B cell (primary cell): Measurements from ENCODE around the gene KRTAP4-9. TPM values are rescaled to one million over a fixed set of nuclear protein-coding genes. Genes with fewer than 3 reads are reported as not detected.
"Not testable (repeated sequence)": the region's sequence is repeated elsewhere in the genome, so short reads cannot be mapped to it uniquely, and the experiment has no call there.

ENCODE experiments used
- ATAC-seq: fragments of 200-7000 bp; cut with Tn5 transposase; one replicate; pipeline ENCODE4 v1.10.0; 2021; ENCODE audit warnings: low read depth, mild to moderate bottlenecking, moderate number of reproducible peaks, moderate library complexity
- CTCF ChIA-PET: fragments of 350-600 bp; sonication (Branson Sonifier 250); formaldehyde crosslinking; loops from one replicate; lab custom pipeline; 2021; ENCODE audit warnings: antibody characterized with exemption, inconsistent platforms; lab: Charles Lee
- POLR2A ChIA-PET: fragments of 350-600 bp; sonication (Branson Sonifier 250); formaldehyde crosslinking; loops from one replicate; lab custom pipeline; 2021; ENCODE audit warnings: antibody characterized with exemption; lab: Charles Lee
- DNase-seq: peaks from one replicate; pipeline ENCODE4 v3.0.0; 2013
- H2AFZ ChIP-seq: 2 replicates; pipeline ENCODE4 v1.6.1; 2012; ENCODE audit warnings: mild to moderate bottlenecking, low read depth, low read length; ENCODE audit not compliant: insufficient read depth, poor library complexity, severe bottlenecking
- H3K27ac ChIP-seq, 2 donors: 1 replicate in 1 of 2; 2 replicates in 1 of 2; pipeline ENCODE4 v1.5.1; 2012 to 2013; ENCODE audit warnings: low read length in 2 of 2, mild to moderate bottlenecking in 2 of 2, moderate library complexity in 1 of 2
- H3K27me3 ChIP-seq, 4 experiments: fragments of 200-600 bp in 1 of 4; sonication (generic) in 1 of 4; replicated peaks in 1 of 4; 1 replicate in 2 of 4; 2 replicates in 2 of 4; pipeline versions ENCODE4 v1.6.1 to v1.7.0; 2013 to 2016; ENCODE audit warnings: low read length in 3 of 4, mild to moderate bottlenecking in 2 of 4, mixed read lengths in 1 of 4, moderate library complexity in 1 of 4; ENCODE audit not compliant: insufficient read depth in 4 of 4, control insufficient read depth in 3 of 4; ENCODE audit errors: control extremely low read depth in 1 of 4
- H3K36me3 ChIP-seq, 2 experiments: replicated peaks in 1 of 2; 1 replicate in 1 of 2; 2 replicates in 1 of 2; pipeline versions ENCODE4 v1.6.1 to v1.7.1; 2013; ENCODE audit warnings: low read length in 1 of 2; ENCODE audit not compliant: insufficient read depth in 2 of 2, control insufficient read depth in 1 of 2; ENCODE audit errors: control extremely low read depth in 1 of 2, extremely low read depth in 1 of 2
- H3K4me1 ChIP-seq, 2 donors: fragments of 200-600 bp in 1 of 2; sonication (generic) in 1 of 2; 1 replicate in 1 of 2; 2 replicates in 1 of 2; pipeline versions ENCODE4 v1.5.1 to v1.6.1; 2013 to 2017; ENCODE audit warnings: low read length in 2 of 2; ENCODE audit not compliant: control insufficient read depth in 2 of 2, insufficient read depth in 2 of 2
- H3K4me2 ChIP-seq: replicated peaks from 2 replicates; pipeline ENCODE3; 2012; ENCODE audit warnings: mild to moderate bottlenecking, low read depth, low read length; ENCODE audit not compliant: poor library complexity, severe bottlenecking
- H3K4me3 ChIP-seq, 5 experiments: fragments of 200-600 bp in 1 of 5; sonication (generic) in 1 of 5; 1 replicate in 3 of 5; 2 replicates in 2 of 5; pipeline versions ENCODE4 v1.5.1 to v1.7.0; 2011 to 2016; ENCODE audit warnings: low read length in 4 of 5, mild to moderate bottlenecking in 4 of 5, low read depth in 2 of 5, control low read depth in 1 of 5, moderate library complexity in 1 of 5; ENCODE audit not compliant: insufficient read depth in 1 of 5; ENCODE audit errors: control extremely low read depth in 1 of 5, extremely low read depth in 1 of 5
- H3K79me2 ChIP-seq: fragments of 200-600 bp; sonication (generic); one replicate; pipeline ENCODE4 v1.6.0; 2016; ENCODE audit warnings: low read length; ENCODE audit not compliant: control insufficient read depth, insufficient read depth
- H3K9ac ChIP-seq: fragments of 200-600 bp; sonication (generic); 2 replicates; pipeline ENCODE4 v1.6.1; 2017; ENCODE audit warnings: mild to moderate bottlenecking, low read length, moderate library complexity
- H3K9me3 ChIP-seq, 3 donors: one replicate each; pipeline versions ENCODE4 v1.6.1 to v1.7.1; 2013; ENCODE audit warnings: low read length in 2 of 3; ENCODE audit not compliant: control insufficient read depth in 2 of 3, insufficient read depth in 1 of 3; ENCODE audit errors: control extremely low read depth in 1 of 3
- H4K20me1 ChIP-seq: 2 replicates; pipeline ENCODE4 v1.6.0; 2012; ENCODE audit warnings: mild to moderate bottlenecking, low read length; ENCODE audit not compliant: insufficient read depth, control insufficient read depth, poor library complexity, severe bottlenecking
- H3K27ac Mint-ChIP-seq: one replicate; pipeline ENCODE4 v1.8.0; 2021; ENCODE audit warnings: mixed read lengths
- H3K27me3 Mint-ChIP-seq: one replicate; pipeline ENCODE4 v1.8.0; 2021; ENCODE audit warnings: mixed read lengths
- H3K4me1 Mint-ChIP-seq: one replicate; pipeline ENCODE4 v1.8.0; 2021; ENCODE audit warnings: mixed read lengths
- H3K4me3 Mint-ChIP-seq: one replicate; pipeline ENCODE4 v1.8.0; 2021; ENCODE audit warnings: mixed read lengths
- H3K9me3 Mint-ChIP-seq: one replicate; pipeline ENCODE4 v1.8.0; 2022; ENCODE audit warnings: mixed read lengths; ENCODE audit not compliant: insufficient read depth
- CTCF ChIP-seq: fragments of 200-600 bp; IDR thresholded peaks from one replicate; pipeline ENCODE4 v1.8.0; 2022; ENCODE audit warnings: antibody characterized with exemption, mild to moderate bottlenecking
- EZH2 ChIP-seq: IDR thresholded peaks from 2 replicates; pipeline ENCODE4 v1.6.1; 2012; ENCODE audit warnings: borderline replicate concordance, low read depth, mild to moderate bottlenecking, moderate library complexity, low read length; ENCODE audit not compliant: insufficient read depth, poor library complexity, severe bottlenecking
- WGBS: methylation state at CpG from one replicate; pipeline ENCODE4 v1.1.5; 2013; ENCODE audit warnings: missing lambda C conversion rate; ENCODE audit not compliant: insufficient coverage; 5-methylcytosine and 5-hydroxymethylcytosine counted together
- intact Hi-C: fragments of 100-400 bp; cut with micrococcal nuclease; formaldehyde crosslinking; loops from one replicate; pipeline ENCODE4 v1.10.0; 2022
- polyA plus RNA-seq: library from polyadenylated mRNA; depleted of rRNA; stranded (reverse); fragments of >200 nt; gene quantifications from 2 replicates; pipeline ENCODE4 v1.2.3, GENCODE V29; 2012
- total RNA-seq, 2 donors: library from RNA; stranded (reverse); fragments of 120-200 nt in 1 of 2; gene quantifications; 1 replicate in 1 of 2; 2 replicates in 1 of 2; pipeline versions ENCODE4 v1.2.3 to v1.2.4, GENCODE V29; 2013 to 2022

KRTAP4-9 gene
- total and polyA plus RNA-seq, 2 donors (not counting 1 experiment from before 2014, with no cell fraction given) = not detected

GRCh38 chr17:41121742-41122141 is 16.6 kb downstream of the KRTAP4-9 start:
- 100% methylated on average over 1 of the region's 2 CpGs for WGBS
- ATAC-seq (no peak), DNase-seq (no peak)
- Histone ChIP-seq H3K27ac (no peak overlapping the region), H4K20me1 (no peaks in the 10 kb centered on the region), H3K4me2 (no peak overlapping the region), H3K79me2 (no peaks in the 10 kb centered on the region), H3K36me3 (no peaks in the 10 kb centered on the region), H2AFZ (no peak overlapping the region), H3K4me3 (no peak overlapping the region), H3K4me1 (peaks cover 56 to 63% of the 10 kb centered on the region in 2 donors), H3K9me3 (peaks cover 0 to 5% (median 3%) of the 10 kb centered on the region in 3 donors), H3K9ac (no peak overlapping the region), H3K27me3 (no peaks in the 10 kb centered on the region)
- H3K27me3 Mint-ChIP-seq = peaks cover 13% of the 10 kb centered on the region
- ChIA-PET POLR2A (no interaction called here), CTCF (no interaction called here)
- no peak overlapping the region for H3K27ac Mint-ChIP-seq
- H3K4me1 Mint-ChIP-seq = peaks cover 30% of the 10 kb centered on the region
- H3K9me3 Mint-ChIP-seq = no peaks in the 10 kb centered on the region
- TF ChIP-seq EZH2 (no peak), CTCF (no peak)
- intact Hi-C loops = loop anchor here (5.0 kb wide), 1 partner anchor 186 kb away; the partner anchor contains the start of gene KRTAP16-1
- H3K4me3 Mint-ChIP-seq = no peak overlapping the region

GRCh38 chr17:41123292-41123990 is 18.3 kb downstream of the KRTAP4-9 start:
- Histone ChIP-seq H3K4me2 (peak overlapping the region; percentile 3), H3K4me3 (peak overlapping the region in 1 of 5 experiments; percentile 13), H3K27ac (peak overlapping the region in 1 of 2 donors; percentile 25), H3K4me1 (peaks cover 43 to 46% of the 10 kb centered on the region in 2 donors)
- H2AFZ ChIP-seq, POLR2A ChIA-PET, H3K27me3 ChIP-seq, H4K20me1 ChIP-seq, H3K79me2 ChIP-seq, CTCF ChIA-PET, DNase-seq, H3K27ac Mint-ChIP-seq, H3K9me3 Mint-ChIP-seq, H3K36me3 ChIP-seq, H3K9ac ChIP-seq, H3K9me3 ChIP-seq, ATAC-seq: not testable (repeated sequence)
- H3K4me1 Mint-ChIP-seq = peaks cover 22% of the 10 kb centered on the region
- intact Hi-C loops = loop anchor here (5.0 kb wide), 1 partner anchor 184 kb away; the partner anchor contains the start of gene KRTAP16-1
- H3K27me3 Mint-ChIP-seq = peaks cover 13% of the 10 kb centered on the region
- WGBS = 77% methylated on average over 12 of the region's 12 CpGs
- H3K4me3 Mint-ChIP-seq = peak overlapping the region; percentile 24

GRCh38 chr17:41123991-41124371 is 18.8 kb downstream of the KRTAP4-9 start, which contains the start of gene KRTAP4-12:
Gene KRTAP4-12 (minus strand): TSS chr17:41124182. CDS start chr17:41124122, 60 bp downstream.
- CTCF ChIA-PET, POLR2A ChIA-PET, H3K36me3 ChIP-seq: not testable (repeated sequence)

More at GRCh38 chr17:41123991-41124371, 18.8 kb downstream of the KRTAP4-9 start, which contains the start of gene KRTAP4-12:
- Histone ChIP-seq H3K27ac (peak within 1 kb of the TSS in 1 of 2 donors; percentile 25), H3K4me2 (peak within 1 kb of the TSS; percentile 3), H3K4me1 (peaks cover 37 to 41% of the 10 kb centered on the region in 2 donors), H3K4me3 (peak within 1 kb of the TSS in 1 of 5 experiments; percentile 13)
- not testable (repeated sequence) for H3K9ac ChIP-seq, H2AFZ ChIP-seq, H3K9me3 Mint-ChIP-seq, H3K27me3 ChIP-seq, H3K9me3 ChIP-seq, ATAC-seq, H4K20me1 ChIP-seq, DNase-seq, H3K79me2 ChIP-seq, H3K27ac Mint-ChIP-seq
- H3K27me3 Mint-ChIP-seq = peaks cover 13% of the 10 kb centered on the region
- 90% methylated on average over 2 of the region's 3 CpGs for WGBS
- H3K4me3 Mint-ChIP-seq = peak within 1 kb of the TSS; percentile 24
- intact Hi-C loops = loop anchor here (5.0 kb wide), 1 partner anchor 183 kb away; the partner anchor contains the start of gene KRTAP16-1
- peaks cover 18% of the 10 kb centered on the region for H3K4me1 Mint-ChIP-seq
